ENCODE measurements around the gene SUPT6H.

DNA sequence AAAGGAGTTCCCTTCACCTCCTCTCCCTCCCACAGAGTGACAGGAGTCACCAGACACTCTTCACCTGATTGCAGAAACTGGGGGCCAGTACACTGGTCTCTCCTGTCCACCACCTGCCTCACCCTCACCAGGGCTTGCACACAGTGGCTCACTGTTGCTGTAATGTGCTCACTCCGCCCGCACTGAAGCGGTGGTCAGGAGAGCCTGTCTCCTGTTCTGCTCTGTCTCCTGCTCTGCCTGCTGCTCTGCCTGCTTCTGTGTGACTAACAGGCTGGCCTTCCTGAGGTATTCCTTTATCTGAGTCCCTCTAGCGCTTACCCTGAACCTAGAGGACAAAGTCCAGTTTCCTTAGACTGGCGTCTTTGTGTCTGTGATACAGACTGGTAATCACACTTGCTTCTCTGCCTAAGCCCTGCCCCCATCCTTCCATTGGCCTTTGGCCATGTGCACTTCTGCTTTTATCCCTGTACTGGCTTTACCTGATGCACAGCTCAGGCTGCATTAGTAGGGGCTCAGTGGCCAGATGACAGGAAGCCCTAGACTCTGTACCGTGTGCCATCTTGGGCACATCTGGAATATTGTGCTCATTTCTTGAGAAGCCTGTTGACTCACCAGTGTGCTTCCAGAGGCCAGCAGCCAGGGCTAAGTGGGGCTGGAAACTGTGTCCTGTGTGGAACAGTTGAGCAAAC, 36.4 kb downstream of the SUPT6H start:
- TF ChIP-seq, protein P1, sequence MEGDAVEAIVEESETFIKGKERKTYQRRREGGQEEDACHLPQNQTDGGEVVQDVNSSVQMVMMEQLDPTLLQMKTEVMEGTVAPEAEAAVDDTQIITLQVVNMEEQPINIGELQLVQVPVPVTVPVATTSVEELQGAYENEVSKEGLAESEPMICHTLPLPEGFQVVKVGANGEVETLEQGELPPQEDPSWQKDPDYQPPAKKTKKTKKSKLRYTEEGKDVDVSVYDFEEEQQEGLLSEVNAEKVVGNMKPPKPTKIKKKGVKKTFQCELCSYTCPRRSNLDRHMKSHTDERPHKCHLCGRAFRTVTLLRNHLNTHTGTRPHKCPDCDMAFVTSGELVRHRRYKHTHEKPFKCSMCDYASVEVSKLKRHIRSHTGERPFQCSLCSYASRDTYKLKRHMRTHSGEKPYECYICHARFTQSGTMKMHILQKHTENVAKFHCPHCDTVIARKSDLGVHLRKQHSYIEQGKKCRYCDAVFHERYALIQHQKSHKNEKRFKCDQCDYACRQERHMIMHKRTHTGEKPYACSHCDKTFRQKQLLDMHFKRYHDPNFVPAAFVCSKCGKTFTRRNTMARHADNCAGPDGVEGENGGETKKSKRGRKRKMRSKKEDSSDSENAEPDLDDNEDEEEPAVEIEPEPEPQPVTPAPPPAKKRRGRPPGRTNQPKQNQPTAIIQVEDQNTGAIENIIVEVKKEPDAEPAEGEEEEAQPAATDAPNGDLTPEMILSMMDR (IDR thresholded peaks at IDR 0.05): no peak
- TF ChIP-seq, protein P2, sequence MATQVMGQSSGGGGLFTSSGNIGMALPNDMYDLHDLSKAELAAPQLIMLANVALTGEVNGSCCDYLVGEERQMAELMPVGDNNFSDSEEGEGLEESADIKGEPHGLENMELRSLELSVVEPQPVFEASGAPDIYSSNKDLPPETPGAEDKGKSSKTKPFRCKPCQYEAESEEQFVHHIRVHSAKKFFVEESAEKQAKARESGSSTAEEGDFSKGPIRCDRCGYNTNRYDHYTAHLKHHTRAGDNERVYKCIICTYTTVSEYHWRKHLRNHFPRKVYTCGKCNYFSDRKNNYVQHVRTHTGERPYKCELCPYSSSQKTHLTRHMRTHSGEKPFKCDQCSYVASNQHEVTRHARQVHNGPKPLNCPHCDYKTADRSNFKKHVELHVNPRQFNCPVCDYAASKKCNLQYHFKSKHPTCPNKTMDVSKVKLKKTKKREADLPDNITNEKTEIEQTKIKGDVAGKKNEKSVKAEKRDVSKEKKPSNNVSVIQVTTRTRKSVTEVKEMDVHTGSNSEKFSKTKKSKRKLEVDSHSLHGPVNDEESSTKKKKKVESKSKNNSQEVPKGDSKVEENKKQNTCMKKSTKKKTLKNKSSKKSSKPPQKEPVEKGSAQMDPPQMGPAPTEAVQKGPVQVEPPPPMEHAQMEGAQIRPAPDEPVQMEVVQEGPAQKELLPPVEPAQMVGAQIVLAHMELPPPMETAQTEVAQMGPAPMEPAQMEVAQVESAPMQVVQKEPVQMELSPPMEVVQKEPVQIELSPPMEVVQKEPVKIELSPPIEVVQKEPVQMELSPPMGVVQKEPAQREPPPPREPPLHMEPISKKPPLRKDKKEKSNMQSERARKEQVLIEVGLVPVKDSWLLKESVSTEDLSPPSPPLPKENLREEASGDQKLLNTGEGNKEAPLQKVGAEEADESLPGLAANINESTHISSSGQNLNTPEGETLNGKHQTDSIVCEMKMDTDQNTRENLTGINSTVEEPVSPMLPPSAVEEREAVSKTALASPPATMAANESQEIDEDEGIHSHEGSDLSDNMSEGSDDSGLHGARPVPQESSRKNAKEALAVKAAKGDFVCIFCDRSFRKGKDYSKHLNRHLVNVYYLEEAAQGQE (IDR thresholded peaks at IDR 0.05; ENCODE audit: low read depth, low read length): no peak
